ENCODE data around the gene CTTNBP2.

GRCh38 chr7:117672453-117672852 is 200.8 kb downstream of the CTTNBP2 start:
- TF ChIP-seq, protein P1, sequence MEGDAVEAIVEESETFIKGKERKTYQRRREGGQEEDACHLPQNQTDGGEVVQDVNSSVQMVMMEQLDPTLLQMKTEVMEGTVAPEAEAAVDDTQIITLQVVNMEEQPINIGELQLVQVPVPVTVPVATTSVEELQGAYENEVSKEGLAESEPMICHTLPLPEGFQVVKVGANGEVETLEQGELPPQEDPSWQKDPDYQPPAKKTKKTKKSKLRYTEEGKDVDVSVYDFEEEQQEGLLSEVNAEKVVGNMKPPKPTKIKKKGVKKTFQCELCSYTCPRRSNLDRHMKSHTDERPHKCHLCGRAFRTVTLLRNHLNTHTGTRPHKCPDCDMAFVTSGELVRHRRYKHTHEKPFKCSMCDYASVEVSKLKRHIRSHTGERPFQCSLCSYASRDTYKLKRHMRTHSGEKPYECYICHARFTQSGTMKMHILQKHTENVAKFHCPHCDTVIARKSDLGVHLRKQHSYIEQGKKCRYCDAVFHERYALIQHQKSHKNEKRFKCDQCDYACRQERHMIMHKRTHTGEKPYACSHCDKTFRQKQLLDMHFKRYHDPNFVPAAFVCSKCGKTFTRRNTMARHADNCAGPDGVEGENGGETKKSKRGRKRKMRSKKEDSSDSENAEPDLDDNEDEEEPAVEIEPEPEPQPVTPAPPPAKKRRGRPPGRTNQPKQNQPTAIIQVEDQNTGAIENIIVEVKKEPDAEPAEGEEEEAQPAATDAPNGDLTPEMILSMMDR (IDR thresholded peaks at IDR 0.05) = no peak
- no peak for TF ChIP-seq EP300 (IDR thresholded peaks at IDR 0.05; ENCODE audit: borderline replicate concordance in 1 of 2, low read depth in 1 of 2, low read length in 1 of 2)
- TF ChIP-seq YY1 (IDR thresholded peaks at IDR 0.05; ENCODE audit: low read depth) = no peak
